K562 (cell line): ENCODE measurements around the gene DEGS2. TPM values are rescaled to one million over a fixed set of nuclear protein-coding genes. Genes with fewer than 3 reads are reported as not detected.
A peak's percentile ranks its signal among the peaks of the same experiment; 100 is the strongest.

ENCODE experiments used
- BMI1 ChIP-seq: fragments of 150-350 bp; IDR thresholded peaks from 2 replicates; pipeline ENCODE4 v1.6.1; 2014; ENCODE audit warnings: low read length
- CBFA2T2 ChIP-seq: fragments of 450-650 bp; conservative IDR thresholded peaks from 2 replicates; pipeline ENCODE4 v1.6.1; 2017; ENCODE audit warnings: mild to moderate bottlenecking
- CBX3 ChIP-seq, 2 experiments: IDR thresholded peaks; 1 replicate in 1 of 2; 2 replicates in 1 of 2; pipeline ENCODE4 v1.6.1; 2012; ENCODE audit warnings: inconsistent platforms in 2 of 2, low read length in 2 of 2, borderline replicate concordance in 1 of 2, control low read depth in 1 of 2
- KDM2B ChIP-seq: fragments of 250-450 bp; sonication (Bioruptor Pico); IDR thresholded peaks from 2 replicates; pipeline ENCODE4 v1.8.0; 2021; ENCODE audit warnings: mild to moderate bottlenecking, moderate library complexity
- MEF2A ChIP-seq: IDR thresholded peaks from 2 replicates; pipeline ENCODE4 v1.6.1; 2011; ENCODE audit warnings: low read depth, mild to moderate bottlenecking, low read length, moderate library complexity; ENCODE audit not compliant: control insufficient read depth
- MYNN ChIP-seq, 2 experiments: sonication (generic); formaldehyde crosslinking in 1 of 2; IDR thresholded peaks; 2 replicates each; pipeline versions ENCODE4 v1.5.0 to v1.6.1; 2016 to 2020; ENCODE audit warnings: antibody characterized with exemption in 1 of 2, missing genetic modification reagents in 1 of 2
- NR3C1 ChIP-seq: sonication (generic); formaldehyde crosslinking; IDR thresholded peaks from 2 replicates; pipeline ENCODE4 v1.8.1; 2022; ENCODE audit warnings: missing genetic modification reagents
- PRMT5 ChIP-seq: sonication (generic); formaldehyde crosslinking; IDR thresholded peaks from 2 replicates; pipeline ENCODE4 v1.5.0; 2020; ENCODE audit warnings: missing genetic modification reagents
- SRSF9 ChIP-seq: fragments of 200-400 bp; formaldehyde crosslinking; IDR thresholded peaks from 2 replicates; pipeline ENCODE4 v1.6.1; 2017; ENCODE audit warnings: low read depth, low read length, borderline replicate concordance
- TARDBP ChIP-seq: fragments of 450-650 bp; IDR thresholded peaks from 2 replicates; pipeline ENCODE4 v1.6.1; 2016
- ZBTB33 ChIP-seq: sonication (generic); formaldehyde crosslinking; IDR thresholded peaks from 2 replicates; pipeline ENCODE4 v1.8.1; 2023; ENCODE audit warnings: mild to moderate bottlenecking, missing genetic modification reagents
- ZNF232 ChIP-seq: sonication (generic); formaldehyde crosslinking; IDR thresholded peaks from 2 replicates; pipeline ENCODE4 v1.8.0; 2022; ENCODE audit warnings: mild to moderate bottlenecking, missing genetic modification reagents
- ZNF324 ChIP-seq: fragments of 250-450 bp; sonication (Bioruptor Pico); IDR thresholded peaks from 2 replicates; pipeline ENCODE4 v1.4.0; 2020; ENCODE audit warnings: mild to moderate bottlenecking
- ZNF589 ChIP-seq: fragments of 200-800 bp; sonication (Bioruptor generic); IDR thresholded peaks from 2 replicates; pipeline ENCODE4 v1.6.1; 2016; ENCODE audit warnings: low read depth, missing genetic modification characterization, missing compliant biosample characterization
- ZNF830 ChIP-seq: fragments of 250-450 bp; sonication (Bioruptor Pico); IDR thresholded peaks from 2 replicates; pipeline ENCODE4 v1.5.0; 2021; ENCODE audit warnings: mild to moderate bottlenecking
- polyA plus RNA-seq, 8 experiments: library from polyadenylated mRNA; depleted of rRNA in 4 of 8; stranded (reverse) in 5 of 8; unstranded in 3 of 8; fragments of >200 nt; fragmentation: Nextera tagmentation in 2 of 8; fragmentation: Illumina TruSeq in 1 of 8; extraction: Ambion mirVana in 2 of 8; extraction: Trizol in 1 of 8; gene quantifications; 2 replicates each; pipeline versions ENCODE4 v1.2.1 to v1.2.3, GENCODE V29; 2011 to 2014; ENCODE audit warnings: inconsistent platforms in 1 of 8, missing spikeins in 1 of 8
- total RNA-seq, 7 experiments: library from RNA; depleted of rRNA in 6 of 7; stranded (reverse); fragments of >200 nt in 6 of 7; fragmentation: Illumina TruSeq in 2 of 7; extraction: Trizol in 2 of 7; gene quantifications; 2 replicates each; pipeline versions ENCODE4 v1.2.1 to v1.2.3, GENCODE V29; 2011 to 2021; ENCODE audit warnings: low replicate concordance in 1 of 7
- TF ChIP-seq, protein P1 (sequence below): sonication (generic); formaldehyde crosslinking; IDR thresholded peaks from 2 replicates; pipeline ENCODE4 v1.8.0; 2022; ENCODE audit warnings: missing genetic modification reagents, mild to moderate bottlenecking, borderline replicate concordance
- TF ChIP-seq, protein P2 (sequence below): fragments of 450-650 bp; formaldehyde crosslinking; IDR thresholded peaks from 2 replicates; pipeline ENCODE4 v1.4.0; 2020; ENCODE audit warnings: mild to moderate bottlenecking, moderate library complexity
- TF ChIP-seq, protein P3 (sequence below): fragments of 450-650 bp; formaldehyde crosslinking; IDR thresholded peaks from 2 replicates; pipeline ENCODE4 v1.4.0; 2020; ENCODE audit warnings: mild to moderate bottlenecking, mixed read lengths
- TF ChIP-seq, protein P4 (sequence below): IDR thresholded peaks from 2 replicates; pipeline ENCODE4 v1.6.1; 2016; ENCODE audit warnings: missing genetic modification characterization, missing compliant biosample characterization

Gene DEGS2
- total and polyA plus RNA-seq, 9 of the 15 experiments (the other 6 are each of a cell fraction or from before 2014, with no cell fraction given), result 0.22 to 2.9 (median 0.70) TPM

DNA sequence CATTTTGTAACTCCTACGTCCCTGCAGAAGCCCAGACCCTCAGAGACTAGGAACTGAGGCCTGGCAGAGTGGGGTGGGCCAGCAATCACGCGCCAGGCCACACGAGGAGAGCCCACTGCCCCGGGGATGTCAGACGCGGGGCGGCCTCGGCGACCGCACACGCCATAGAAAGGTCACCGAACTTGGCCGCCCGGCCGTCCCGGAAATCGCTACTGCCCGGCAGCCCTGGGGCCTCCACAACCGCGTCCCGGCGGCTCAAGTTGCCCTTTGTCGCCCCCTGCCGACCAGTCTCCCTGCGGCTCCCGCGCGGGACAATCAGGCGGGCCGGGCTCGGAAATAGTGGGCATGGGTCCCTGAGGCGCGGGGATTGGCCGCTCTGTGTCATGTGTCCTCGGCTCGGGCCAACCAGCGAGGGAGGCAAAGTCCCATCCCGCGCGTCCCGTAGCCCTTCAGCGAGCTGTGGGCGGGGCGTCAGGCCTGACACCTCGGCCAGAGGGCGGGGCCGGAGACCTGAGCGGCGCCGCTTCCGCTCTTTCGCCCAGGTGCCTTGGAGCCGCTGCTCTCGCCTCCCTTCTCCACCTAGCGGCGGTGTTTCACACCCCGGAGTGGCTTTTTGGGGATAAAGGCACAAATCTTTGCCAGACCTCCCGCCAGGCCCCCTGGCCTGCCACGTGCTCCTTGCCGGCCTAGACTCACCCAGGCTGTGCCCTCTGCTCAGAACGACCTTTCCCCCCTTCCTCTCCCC is 33.4 kb upstream of the DEGS2 start (continued):
- peak; percentile 51; the same call in 1 of the 2 replicates for TF ChIP-seq ZBTB33 (CRISPR knock-in tag)
- TF ChIP-seq ZNF324 (CRISPR knock-in tag), result 0 out of 2 replicates have a peak, but pooled peaks have one; percentile 7
- TF ChIP-seq, protein P1, sequence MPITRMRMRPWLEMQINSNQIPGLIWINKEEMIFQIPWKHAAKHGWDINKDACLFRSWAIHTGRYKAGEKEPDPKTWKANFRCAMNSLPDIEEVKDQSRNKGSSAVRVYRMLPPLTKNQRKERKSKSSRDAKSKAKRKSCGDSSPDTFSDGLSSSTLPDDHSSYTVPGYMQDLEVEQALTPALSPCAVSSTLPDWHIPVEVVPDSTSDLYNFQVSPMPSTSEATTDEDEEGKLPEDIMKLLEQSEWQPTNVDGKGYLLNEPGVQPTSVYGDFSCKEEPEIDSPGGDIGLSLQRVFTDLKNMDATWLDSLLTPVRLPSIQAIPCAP, result no peak
- no peak; the same call in 1 of the 2 replicates for TF ChIP-seq CBFA2T2
- no peak for TF ChIP-seq PRMT5 (CRISPR knock-in tag)
- TF ChIP-seq BMI1, result no peak
- TF ChIP-seq, protein P2, sequence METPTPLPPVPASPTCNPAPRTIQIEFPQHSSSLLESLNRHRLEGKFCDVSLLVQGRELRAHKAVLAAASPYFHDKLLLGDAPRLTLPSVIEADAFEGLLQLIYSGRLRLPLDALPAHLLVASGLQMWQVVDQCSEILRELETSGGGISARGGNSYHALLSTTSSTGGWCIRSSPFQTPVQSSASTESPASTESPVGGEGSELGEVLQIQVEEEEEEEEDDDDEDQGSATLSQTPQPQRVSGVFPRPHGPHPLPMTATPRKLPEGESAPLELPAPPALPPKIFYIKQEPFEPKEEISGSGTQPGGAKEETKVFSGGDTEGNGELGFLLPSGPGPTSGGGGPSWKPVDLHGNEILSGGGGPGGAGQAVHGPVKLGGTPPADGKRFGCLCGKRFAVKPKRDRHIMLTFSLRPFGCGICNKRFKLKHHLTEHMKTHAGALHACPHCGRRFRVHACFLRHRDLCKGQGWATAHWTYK (CRISPR knock-in tag), result no peak
- no peak for TF ChIP-seq KDM2B (CRISPR knock-in tag)
- TF ChIP-seq NR3C1 (CRISPR knock-in tag), result no peak
- no peak for TF ChIP-seq MEF2A
- TF ChIP-seq, protein P3, sequence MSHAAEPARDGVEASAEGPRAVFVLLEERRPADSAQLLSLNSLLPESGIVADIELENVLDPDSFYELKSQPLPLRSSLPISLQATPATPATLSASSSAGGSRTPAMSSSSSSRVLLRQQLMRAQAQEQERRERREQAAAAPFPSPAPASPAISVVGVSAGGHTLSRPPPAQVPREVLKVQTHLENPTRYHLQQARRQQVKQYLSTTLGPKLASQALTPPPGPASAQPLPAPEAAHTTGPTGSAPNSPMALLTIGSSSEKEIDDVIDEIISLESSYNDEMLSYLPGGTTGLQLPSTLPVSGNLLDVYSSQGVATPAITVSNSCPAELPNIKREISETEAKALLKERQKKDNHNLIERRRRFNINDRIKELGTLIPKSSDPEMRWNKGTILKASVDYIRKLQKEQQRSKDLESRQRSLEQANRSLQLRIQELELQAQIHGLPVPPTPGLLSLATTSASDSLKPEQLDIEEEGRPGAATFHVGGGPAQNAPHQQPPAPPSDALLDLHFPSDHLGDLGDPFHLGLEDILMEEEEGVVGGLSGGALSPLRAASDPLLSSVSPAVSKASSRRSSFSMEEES (CRISPR knock-in tag), result no peak
- TF ChIP-seq CBX3 (IDR thresholded peaks at IDR 0.05; ENCODE audit: borderline replicate concordance in 1 of 2, low read length in 2 of 2), result peak in 1 of 2 experiments; percentile 63; a peak in 1 of 3 replicates
- no peak for TF ChIP-seq ZNF589
- peak; percentile 95; the same call in 1 of the 2 replicates for TF ChIP-seq TARDBP
- no peak for TF ChIP-seq MYNN (IDR thresholded peaks at IDR 0.05)
- no peak for TF ChIP-seq MYNN (CRISPR knock-in tag; IDR thresholded peaks at IDR 0.05)
- TF ChIP-seq ZNF232 (CRISPR knock-in tag), result no peak
- TF ChIP-seq, protein P4, sequence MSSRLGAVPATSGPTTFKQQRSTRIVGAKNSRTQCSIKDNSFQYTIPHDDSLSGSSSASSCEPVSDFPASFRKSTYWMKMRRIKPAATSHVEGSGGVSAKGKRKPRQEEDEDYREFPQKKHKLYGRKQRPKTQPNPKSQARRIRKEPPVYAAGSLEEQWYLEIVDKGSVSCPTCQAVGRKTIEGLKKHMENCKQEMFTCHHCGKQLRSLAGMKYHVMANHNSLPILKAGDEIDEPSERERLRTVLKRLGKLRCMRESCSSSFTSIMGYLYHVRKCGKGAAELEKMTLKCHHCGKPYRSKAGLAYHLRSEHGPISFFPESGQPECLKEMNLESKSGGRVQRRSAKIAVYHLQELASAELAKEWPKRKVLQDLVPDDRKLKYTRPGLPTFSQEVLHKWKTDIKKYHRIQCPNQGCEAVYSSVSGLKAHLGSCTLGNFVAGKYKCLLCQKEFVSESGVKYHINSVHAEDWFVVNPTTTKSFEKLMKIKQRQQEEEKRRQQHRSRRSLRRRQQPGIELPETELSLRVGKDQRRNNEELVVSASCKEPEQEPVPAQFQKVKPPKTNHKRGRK (tag), result no peak
- TF ChIP-seq ZNF830, result no peak
- no peak for TF ChIP-seq SRSF9
